H9 (cell line): ENCODE results near the gene IMMP2L. TPM values are rescaled to one million over a fixed set of nuclear protein-coding genes. Genes with fewer than 3 reads are reported as not detected.

Experiments used
- DNase-seq: peaks from one replicate; pipeline ENCODE4 v3.0.0-alpha.2; 2017
- H2AFZ ChIP-seq: one replicate; pipeline ENCODE4 v1.6.1; 2013; ENCODE audit warnings: mild to moderate bottlenecking, low read length, control low read depth, moderate library complexity
- H2AK5ac ChIP-seq: 2 replicates; pipeline ENCODE4 v1.6.1; 2013; ENCODE audit warnings: low read length, control low read depth, mixed read lengths; ENCODE audit not compliant: insufficient read length
- H2BK120ac ChIP-seq: one replicate; pipeline ENCODE4 v1.6.1; 2013; ENCODE audit warnings: low read depth, mild to moderate bottlenecking, low read length, control low read depth, inconsistent platforms; ENCODE audit not compliant: poor library complexity, severe bottlenecking
- H2BK12ac ChIP-seq: 2 replicates; pipeline ENCODE4 v1.6.1; 2013; ENCODE audit warnings: low read length, control low read depth, mixed read lengths, low read depth; ENCODE audit not compliant: insufficient read length
- H2BK15ac ChIP-seq: 2 replicates; pipeline ENCODE4 v1.6.1; 2013; ENCODE audit warnings: low read depth, low read length, control low read depth
- H2BK20ac ChIP-seq: one replicate; pipeline ENCODE4 v1.6.1; 2013; ENCODE audit warnings: low read depth, mild to moderate bottlenecking, low read length, control low read depth, inconsistent platforms; ENCODE audit not compliant: poor library complexity, severe bottlenecking
- H2BK5ac ChIP-seq: 2 replicates; pipeline ENCODE4 v1.6.1; 2013; ENCODE audit warnings: low read length, control low read depth, mixed read lengths; ENCODE audit not compliant: insufficient read length
- H3K14ac ChIP-seq: 2 replicates; pipeline ENCODE4 v1.6.1; 2013; ENCODE audit warnings: low read length, control low read depth; ENCODE audit not compliant: insufficient read depth
- H3K18ac ChIP-seq: 2 replicates; pipeline ENCODE4 v1.6.1; 2013; ENCODE audit warnings: low read depth, mild to moderate bottlenecking, mixed read lengths, low read length, control low read depth; ENCODE audit not compliant: insufficient read length
- H3K23ac ChIP-seq: 2 replicates; pipeline ENCODE4 v1.6.1; 2013; ENCODE audit warnings: low read length, control low read depth, mixed read lengths, low read depth; ENCODE audit not compliant: insufficient read length
- H3K23me2 ChIP-seq: 2 replicates; pipeline ENCODE4 v1.6.1; 2013; ENCODE audit warnings: low read depth, mild to moderate bottlenecking, mixed read lengths, low read length, control low read depth; ENCODE audit not compliant: insufficient read length, poor library complexity, severe bottlenecking
- H3K27ac ChIP-seq: 2 replicates; pipeline ENCODE4 v1.5.1; 2013; ENCODE audit warnings: low read length, control low read depth, mixed read lengths, low read depth; ENCODE audit not compliant: insufficient read length
- H3K27me3 ChIP-seq: 2 replicates; pipeline ENCODE4 v1.6.1; 2013; ENCODE audit warnings: low read length, control low read depth, inconsistent platforms; ENCODE audit not compliant: insufficient read depth
- H3K4ac ChIP-seq: 2 replicates; pipeline ENCODE4 v1.6.1; 2013; ENCODE audit warnings: low read depth, mild to moderate bottlenecking, control low read depth, inconsistent platforms, low read length, moderate library complexity
- H3K4me1 ChIP-seq: 2 replicates; pipeline ENCODE4 v1.6.1; 2013; ENCODE audit warnings: low read length, control low read depth, inconsistent platforms; ENCODE audit not compliant: insufficient read depth
- H3K4me2 ChIP-seq: 2 replicates; pipeline ENCODE4 v1.6.1; 2013; ENCODE audit warnings: low read length, control low read depth, mixed read lengths; ENCODE audit not compliant: insufficient read length, insufficient read depth
- H3K56ac ChIP-seq: 2 replicates; pipeline ENCODE4 v1.6.1; 2013; ENCODE audit warnings: low read depth, mild to moderate bottlenecking, mixed read lengths, low read length, control low read depth; ENCODE audit not compliant: insufficient read length
- H3K79me1 ChIP-seq: 2 replicates; pipeline ENCODE4 v1.6.1; 2013; ENCODE audit warnings: low read depth, mild to moderate bottlenecking, moderate library complexity, low read length, control low read depth, inconsistent platforms; ENCODE audit not compliant: insufficient read depth, poor library complexity, severe bottlenecking
- H3K79me2 ChIP-seq: 2 replicates; pipeline ENCODE4 v1.6.1; 2013; ENCODE audit warnings: low read length, control low read depth, inconsistent platforms; ENCODE audit not compliant: insufficient read depth
- H3K9ac ChIP-seq: 2 replicates; pipeline ENCODE4 v1.6.1; 2013; ENCODE audit warnings: low read length, control low read depth, mixed read lengths; ENCODE audit not compliant: insufficient read length; ENCODE audit errors: extremely low read depth
- H3K9me3 ChIP-seq: one replicate; pipeline ENCODE4 v1.6.1; 2013; ENCODE audit warnings: low read depth, low read length, inconsistent platforms; ENCODE audit not compliant: control insufficient read depth
- H3T11ph ChIP-seq: one replicate; pipeline ENCODE4 v1.6.1; 2013; ENCODE audit warnings: mild to moderate bottlenecking, low read length, control low read depth, inconsistent platforms
- H4K20me1 ChIP-seq: one replicate; pipeline ENCODE4 v1.6.1; 2013; ENCODE audit not compliant: control insufficient read depth, insufficient read length, insufficient read depth
- H4K5ac ChIP-seq: 2 replicates; pipeline ENCODE4 v1.6.1; 2013; ENCODE audit warnings: low read depth, mild to moderate bottlenecking, mixed read lengths, low read length, control low read depth; ENCODE audit not compliant: insufficient read length
- H4K8ac ChIP-seq: replicated peaks from 2 replicates; pipeline ENCODE4 v1.6.1; 2013; ENCODE audit warnings: low read length, control low read depth, mixed read lengths, low read depth; ENCODE audit not compliant: insufficient read length
- H4K91ac ChIP-seq: 2 replicates; pipeline ENCODE4 v1.6.1; 2013; ENCODE audit warnings: low read depth, mild to moderate bottlenecking, moderate library complexity, mixed read lengths, low read length, control low read depth; ENCODE audit not compliant: insufficient read length
- H3K27ac Mint-ChIP-seq, 3 experiments: 2 replicates in 2 of 3; 3 replicates in 1 of 3; pipeline ENCODE4 v1.8.0; 2020 to 2021; ENCODE audit warnings: mixed read lengths in 3 of 3, mild to moderate bottlenecking in 1 of 3, moderate library complexity in 1 of 3
- H3K27me3 Mint-ChIP-seq: 2 replicates; pipeline ENCODE4 v1.8.0; 2021; ENCODE audit warnings: low read depth, mild to moderate bottlenecking, moderate library complexity, mixed read lengths
- H3K36me3 Mint-ChIP-seq, 3 experiments: 2 replicates in 2 of 3; 3 replicates in 1 of 3; pipeline ENCODE4 v1.8.0; 2020 to 2021; ENCODE audit warnings: low read depth in 3 of 3, mixed read lengths in 3 of 3; ENCODE audit not compliant: insufficient read depth in 1 of 3
- H3K4me1 Mint-ChIP-seq, 2 experiments: 2 replicates each; pipeline ENCODE4 v1.8.0; 2020; ENCODE audit warnings: mixed read lengths in 2 of 2
- H3K4me3 Mint-ChIP-seq, 2 experiments: 2 replicates in 1 of 2; 3 replicates in 1 of 2; pipeline ENCODE4 v1.8.0; 2020 to 2021; ENCODE audit warnings: mild to moderate bottlenecking in 2 of 2, mixed read lengths in 2 of 2, moderate library complexity in 1 of 2
- H3K9me3 Mint-ChIP-seq, 2 experiments: 2 replicates in 1 of 2; 3 replicates in 1 of 2; pipeline ENCODE4 v1.8.0; 2020; ENCODE audit warnings: mild to moderate bottlenecking in 2 of 2, mixed read lengths in 2 of 2, moderate library complexity in 1 of 2
- WGBS: extraction: QIAGEN DNeasy Blood & Tissue Kit; methylation state at CpG from one replicate; pipeline ENCODE4 v1.1.7; 2013; ENCODE audit warnings: missing lambda C conversion rate, low lambda C conversion rate, mixed read lengths; ENCODE audit not compliant: insufficient read length; ENCODE audit errors: extremely low coverage; 5-methylcytosine and 5-hydroxymethylcytosine counted together
- total RNA-seq: library from RNA; stranded (reverse); gene quantifications from 2 replicates; pipeline ENCODE4 v1.2.1, GENCODE V29; 2021
- TF ChIP-seq, protein P1 (sequence below): fragments of 200-600 bp; sonication (generic); conservative IDR thresholded peaks from 3 replicates; pipeline ENCODE4 v1.8.0; 2021; ENCODE audit warnings: antibody characterized with exemption, mild to moderate bottlenecking

The IMMP2L gene
- total RNA-seq, 1 experiment from 2014 or later, result 14.7 TPM

DNA sequence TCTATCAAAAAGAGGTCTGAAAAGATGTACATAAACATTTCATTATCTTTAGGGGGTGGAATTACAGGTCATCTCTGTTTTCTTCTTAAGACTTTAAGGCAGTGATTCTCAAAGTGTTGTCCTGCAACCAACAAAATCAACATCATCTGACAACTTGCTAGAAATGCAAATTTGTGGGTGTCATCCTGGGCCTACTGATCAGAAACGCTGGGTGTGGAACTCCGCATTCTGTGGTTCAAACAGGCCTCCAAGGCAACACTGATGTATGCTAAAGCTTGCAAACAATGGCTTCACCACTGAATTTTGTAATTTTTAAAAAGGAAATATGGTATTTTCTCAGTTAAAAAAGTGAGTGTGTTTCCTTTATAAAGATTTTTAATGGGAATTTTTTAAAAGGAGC lies 873.4 kb downstream of the IMMP2L start:
- H2BK120ac ChIP-seq, result no peak overlapping the region
- H4K20me1 ChIP-seq, result no peaks in the 10 kb centered on the region
- no peaks in the 10 kb centered on the region for H3K79me2 ChIP-seq
- no peaks in the 10 kb centered on the region for H3K27me3 Mint-ChIP-seq
- no peak overlapping the region for H3K56ac ChIP-seq
- H3K14ac ChIP-seq, result no peak overlapping the region
- H3K27me3 ChIP-seq, result no peaks in the 10 kb centered on the region
- H2BK5ac ChIP-seq, result no peak overlapping the region
- H3T11ph ChIP-seq, result no peak overlapping the region
- TF ChIP-seq, protein P1, sequence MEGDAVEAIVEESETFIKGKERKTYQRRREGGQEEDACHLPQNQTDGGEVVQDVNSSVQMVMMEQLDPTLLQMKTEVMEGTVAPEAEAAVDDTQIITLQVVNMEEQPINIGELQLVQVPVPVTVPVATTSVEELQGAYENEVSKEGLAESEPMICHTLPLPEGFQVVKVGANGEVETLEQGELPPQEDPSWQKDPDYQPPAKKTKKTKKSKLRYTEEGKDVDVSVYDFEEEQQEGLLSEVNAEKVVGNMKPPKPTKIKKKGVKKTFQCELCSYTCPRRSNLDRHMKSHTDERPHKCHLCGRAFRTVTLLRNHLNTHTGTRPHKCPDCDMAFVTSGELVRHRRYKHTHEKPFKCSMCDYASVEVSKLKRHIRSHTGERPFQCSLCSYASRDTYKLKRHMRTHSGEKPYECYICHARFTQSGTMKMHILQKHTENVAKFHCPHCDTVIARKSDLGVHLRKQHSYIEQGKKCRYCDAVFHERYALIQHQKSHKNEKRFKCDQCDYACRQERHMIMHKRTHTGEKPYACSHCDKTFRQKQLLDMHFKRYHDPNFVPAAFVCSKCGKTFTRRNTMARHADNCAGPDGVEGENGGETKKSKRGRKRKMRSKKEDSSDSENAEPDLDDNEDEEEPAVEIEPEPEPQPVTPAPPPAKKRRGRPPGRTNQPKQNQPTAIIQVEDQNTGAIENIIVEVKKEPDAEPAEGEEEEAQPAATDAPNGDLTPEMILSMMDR, result no peak
- no peak overlapping the region for H3K27ac ChIP-seq
- no peak overlapping the region for H3K23ac ChIP-seq
- H4K8ac ChIP-seq, result no peak overlapping the region
- no peaks in the 10 kb centered on the region; a peak in 1 of 7 replicates for H3K36me3 Mint-ChIP-seq
- no peak overlapping the region for H3K18ac ChIP-seq
- H2BK12ac ChIP-seq, result no peak overlapping the region
- no peak overlapping the region for H4K5ac ChIP-seq
- no peak overlapping the region for H3K4me2 ChIP-seq
- H3K23me2 ChIP-seq, result no peaks in the 10 kb centered on the region
- no peak for DNase-seq
- no peak overlapping the region for H2BK20ac ChIP-seq
- H3K9me3 Mint-ChIP-seq, result no peaks in the 10 kb centered on the region; a peak in 1 of 5 replicates
- no peaks in the 10 kb centered on the region for H3K79me1 ChIP-seq
- no peaks in the 10 kb centered on the region for H3K9me3 ChIP-seq
- H3K4ac ChIP-seq, result no peak overlapping the region
- H3K9ac ChIP-seq, result no peak overlapping the region
- H2AK5ac ChIP-seq, result no peak overlapping the region
- H4K91ac ChIP-seq, result no peak overlapping the region
- WGBS, result no CpG with 5 or more reads among the region's 2 CpGs
- no peak overlapping the region for H3K4me3 Mint-ChIP-seq
- no peak overlapping the region for H2AFZ ChIP-seq
- H2BK15ac ChIP-seq, result no peak overlapping the region
- H3K27ac Mint-ChIP-seq, result no peak overlapping the region
- peaks cover 3% of the 10 kb centered on the region; the same call in 1 of the 2 replicates for H3K4me1 ChIP-seq
- peaks cover 12 to 19% of the 10 kb centered on the region in 2 experiments for H3K4me1 Mint-ChIP-seq
